Fibroblast of skin of scalp (primary cell): Measurements from ENCODE around the gene PSME3IP1.
"Not testable (repeated sequence)": the region's sequence is repeated elsewhere in the genome, so short reads cannot be mapped to it uniquely, and the experiment has no call there.

Experiments
- DNase-seq: peaks from one replicate; pipeline ENCODE4 v3.0.0-alpha.2; 2013

Gene PSME3IP1

GRCh38 chr16:57123216-57123973 lies 62.4 kb downstream of the PSME3IP1 start:
- DNase-seq: no peak

DNA sequence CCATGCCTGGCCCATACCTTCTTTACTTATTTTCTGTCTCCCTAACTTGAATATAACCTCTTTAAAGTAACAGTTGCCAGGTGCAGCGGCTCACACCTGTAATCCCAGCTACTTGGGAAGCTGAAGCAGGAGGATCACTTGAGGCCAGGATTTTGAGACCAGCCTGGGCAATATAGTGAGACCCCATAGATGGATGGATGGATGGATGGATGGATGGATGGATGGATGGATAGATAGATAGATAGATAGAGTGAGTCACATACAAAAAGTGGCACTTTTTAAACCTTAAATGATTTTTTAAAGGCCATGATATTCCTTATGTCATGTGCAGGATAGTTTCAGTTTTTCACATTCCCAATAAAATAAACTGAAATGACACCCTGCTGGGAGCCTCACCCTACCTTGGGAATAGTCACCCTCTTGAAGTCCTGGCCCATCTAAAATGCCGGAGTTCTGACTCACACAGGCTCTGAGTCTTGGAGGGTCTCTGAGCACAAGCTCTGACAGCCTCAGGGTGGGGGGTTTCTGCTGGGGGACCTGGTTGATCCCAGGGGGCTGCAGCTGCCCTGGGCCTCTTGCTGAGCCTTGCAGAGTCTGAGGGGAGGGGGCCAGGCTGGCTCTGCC lies 67.3 kb downstream of the PSME3IP1 start:
- no peak for DNase-seq

GRCh38 chr16:57115514-57116182 lies 70.2 kb downstream of the PSME3IP1 start:
- peak; percentile 58 for DNase-seq

GRCh38 chr16:57115168-57115513 lies 70.7 kb downstream of the PSME3IP1 start:
- no peak for DNase-seq

DNA sequence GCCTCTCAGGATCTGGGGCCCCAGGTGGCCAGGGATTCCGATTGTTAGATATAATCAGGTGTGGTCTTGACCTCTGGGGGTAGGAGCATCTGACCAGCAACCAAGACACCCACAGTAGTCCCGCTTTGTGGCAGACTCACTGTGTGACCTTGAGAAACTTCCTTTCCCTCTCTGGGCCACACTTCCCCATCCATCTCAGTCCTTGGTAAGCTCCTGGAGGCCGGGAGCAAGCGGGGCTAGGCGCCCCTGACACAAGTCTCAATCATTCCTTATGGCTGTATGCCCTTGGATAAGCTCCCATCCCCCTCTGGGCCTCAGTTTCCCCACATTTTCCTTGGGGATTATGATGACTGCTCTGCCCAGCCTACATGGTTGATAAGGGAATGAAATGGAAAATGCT lies 72.2 kb downstream of the PSME3IP1 start:
- DNase-seq: no peak

GRCh38 chr16:57113042-57113453 lies 72.8 kb downstream of the PSME3IP1 start:
- DNase-seq: no peak

DNA sequence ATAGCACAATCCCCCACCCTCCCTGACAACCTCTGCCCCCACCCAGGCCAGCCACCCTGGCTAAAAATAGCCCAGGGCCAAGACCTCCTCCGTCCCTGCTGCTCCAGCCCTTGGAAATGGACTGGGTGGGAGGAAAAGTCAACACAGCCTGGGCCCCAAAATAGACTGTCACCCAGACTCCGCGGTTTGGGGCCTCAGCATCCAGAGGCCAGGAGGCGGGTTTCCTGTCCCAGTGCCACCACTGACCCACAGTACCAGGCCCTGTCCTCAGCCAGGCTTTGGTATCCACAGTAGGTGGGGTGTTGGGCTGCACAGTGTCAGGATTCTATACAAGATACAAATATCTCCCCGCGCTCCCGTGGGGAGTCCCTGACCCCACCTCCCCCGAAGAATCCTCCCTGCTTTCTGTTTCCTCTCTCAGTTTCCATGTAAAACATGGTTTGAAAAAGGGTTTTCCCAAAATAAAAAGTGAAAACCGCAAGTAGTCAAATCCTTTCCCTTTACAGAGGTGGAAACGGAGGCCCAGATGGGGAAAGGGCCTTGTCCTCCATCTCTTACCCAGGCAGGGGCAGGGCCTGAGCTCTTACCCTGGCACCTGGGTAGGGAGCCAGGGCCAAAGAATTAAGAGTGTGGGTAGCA lies 73.3 kb downstream of the PSME3IP1 start:
- DNase-seq: no peak

- no peak for DNase-seq
These were observed 74.4 kb downstream of the PSME3IP1 start for GRCh38 chr16:57111420-57111819.

GRCh38 chr16:57110937-57111336 lies 74.9 kb downstream of the PSME3IP1 start:
- no peak for DNase-seq

DNA sequence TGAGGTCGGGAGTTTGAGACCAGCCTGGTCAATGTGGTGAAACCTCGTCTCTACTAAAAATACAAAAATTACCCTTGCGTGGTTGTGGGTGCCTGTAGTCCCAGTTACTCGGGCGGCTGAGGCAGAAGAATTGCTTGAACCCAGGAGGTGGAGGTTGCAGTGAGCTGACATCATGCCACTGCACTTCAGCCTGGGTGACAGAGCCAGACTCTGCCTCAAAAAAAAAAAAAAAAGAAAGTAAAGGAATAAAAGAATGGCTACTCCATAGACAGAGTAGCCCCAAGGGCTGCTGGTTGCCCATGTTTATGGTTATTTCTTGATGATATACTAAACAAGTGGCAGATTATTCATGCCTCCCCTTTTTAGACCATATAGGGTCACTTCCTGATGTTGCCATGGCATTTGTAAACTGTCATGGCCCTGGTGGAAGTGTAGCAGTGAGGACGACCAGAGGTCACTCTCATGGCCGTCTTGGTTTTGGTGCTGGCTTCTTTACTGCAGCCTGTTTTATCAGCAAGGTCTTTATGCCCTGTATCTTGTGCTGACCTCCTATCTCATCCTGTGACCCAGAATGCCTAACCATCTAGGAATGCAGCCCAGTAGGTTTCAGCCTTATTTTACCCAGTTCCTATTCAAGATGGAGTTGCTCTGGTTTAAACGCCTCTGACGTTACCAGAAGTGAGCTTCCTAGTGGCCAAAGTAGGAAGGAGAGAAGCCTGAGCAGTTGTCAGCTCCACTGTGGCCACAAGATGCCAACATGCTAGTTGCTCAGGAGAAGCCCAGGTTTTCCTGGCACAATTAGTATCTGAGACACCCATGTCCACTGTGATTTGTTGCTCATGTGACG lies 76.4 kb downstream of the PSME3IP1 start:
- not testable (repeated sequence) for DNase-seq

DNA sequence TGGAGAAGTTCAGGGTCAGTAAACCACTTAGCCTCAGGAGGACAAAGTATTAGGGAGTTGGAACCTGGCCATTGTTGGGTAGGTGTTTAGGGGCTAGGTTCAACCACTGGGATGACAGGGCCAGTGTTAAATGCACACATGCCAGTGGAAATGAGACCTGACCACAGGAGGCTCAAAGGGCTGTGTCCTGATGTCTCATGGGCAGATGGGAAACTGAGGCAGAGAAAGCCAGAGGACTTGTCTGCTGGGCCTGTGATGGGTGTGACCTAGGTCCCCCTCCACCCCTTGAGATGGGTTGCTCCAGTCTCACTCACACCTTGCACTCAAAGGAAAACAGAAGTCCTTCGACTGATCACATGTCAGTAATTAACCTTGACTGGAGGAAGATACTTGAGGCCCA lies 77.4 kb downstream of the PSME3IP1 start:
- DNase-seq: no peak

- no peak for DNase-seq
These were observed 78.4 kb downstream of the PSME3IP1 start for GRCh38 chr16:57107321-57107922.

- peak; percentile 18 for DNase-seq
These were observed 79.1 kb downstream of the PSME3IP1 start for GRCh38 chr16:57106767-57107166.

- DNase-seq: no peak
These were observed 80.7 kb downstream of the PSME3IP1 start for GRCh38 chr16:57105184-57105583.

DNA sequence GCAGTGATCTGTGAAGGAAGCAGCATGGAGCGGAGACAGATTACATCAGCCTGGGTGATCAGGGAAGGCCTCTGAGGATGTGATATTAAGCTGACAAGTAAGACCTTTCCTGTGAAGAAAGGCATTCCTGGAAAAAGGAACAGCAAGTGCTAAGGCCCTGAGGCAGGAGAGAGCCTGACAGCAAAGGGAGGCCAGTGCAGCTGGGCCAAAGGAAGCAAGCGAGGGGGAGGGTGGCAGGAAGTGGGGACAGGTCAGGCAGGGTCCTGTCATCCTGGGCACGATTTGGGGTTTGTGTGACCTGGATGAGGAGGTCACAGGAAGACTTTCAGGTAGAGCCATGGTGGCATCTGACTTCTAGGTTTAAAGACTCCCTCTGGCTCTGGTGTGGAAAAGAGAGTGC lies 81.1 kb downstream of the PSME3IP1 start:
- no peak for DNase-seq

DNA sequence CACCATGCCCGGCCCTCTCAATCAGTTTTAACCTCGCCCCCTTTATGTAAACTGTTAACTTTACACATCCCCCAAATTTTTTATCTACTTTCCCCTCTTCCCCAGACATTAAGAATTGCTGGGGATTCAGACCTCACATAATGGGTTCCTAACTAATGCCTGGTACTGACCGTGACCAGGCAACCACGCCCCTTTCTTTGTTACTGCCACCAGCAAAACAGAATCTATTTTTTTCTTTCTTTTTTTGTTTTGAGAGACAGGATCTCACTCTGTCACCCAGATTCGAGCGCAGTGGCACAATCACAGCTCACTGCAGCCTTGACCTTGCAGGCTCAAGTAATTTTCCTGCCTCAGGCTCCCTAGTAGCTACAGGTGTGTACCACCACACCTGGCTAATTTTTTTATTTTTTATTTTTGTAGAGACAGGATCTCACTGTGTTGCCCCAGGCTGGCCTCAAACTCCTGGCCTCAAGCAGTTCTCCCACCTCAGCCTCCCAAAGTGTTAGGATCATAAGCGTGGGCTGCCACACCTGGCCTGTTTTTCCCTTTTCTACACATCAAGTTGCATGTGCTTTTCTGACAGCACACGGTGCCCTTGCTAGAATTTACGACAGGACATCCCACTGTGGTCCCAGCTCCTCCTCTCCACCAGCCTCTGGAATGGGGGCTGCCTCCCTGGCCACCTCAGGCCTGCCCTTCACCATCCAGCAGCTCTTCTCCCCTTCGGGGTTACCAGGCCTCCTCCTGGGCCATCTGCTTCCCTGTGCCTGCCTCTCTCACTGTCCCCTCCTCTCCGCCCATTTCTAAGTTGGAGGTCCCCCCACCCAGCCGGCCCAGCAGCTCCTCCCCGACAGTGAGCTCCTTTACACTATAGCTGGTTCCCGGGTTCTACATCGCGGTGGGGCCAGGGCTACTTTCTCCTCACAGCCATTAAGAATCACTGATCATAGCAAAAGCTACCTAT lies 82.7 kb downstream of the PSME3IP1 start:
- DNase-seq: no peak
